HG02981 (cell line): Measurements from ENCODE around the gene CLEC14A.

Experiments used
- ATAC-seq: cut with Tn5 transposase; IDR thresholded peaks from one replicate; pipeline ENCODE4 v1.9.1; 2021; ENCODE audit warnings: mild to moderate bottlenecking, moderate library complexity; ENCODE audit not compliant: unreplicated experiment

The CLEC14A gene

DNA sequence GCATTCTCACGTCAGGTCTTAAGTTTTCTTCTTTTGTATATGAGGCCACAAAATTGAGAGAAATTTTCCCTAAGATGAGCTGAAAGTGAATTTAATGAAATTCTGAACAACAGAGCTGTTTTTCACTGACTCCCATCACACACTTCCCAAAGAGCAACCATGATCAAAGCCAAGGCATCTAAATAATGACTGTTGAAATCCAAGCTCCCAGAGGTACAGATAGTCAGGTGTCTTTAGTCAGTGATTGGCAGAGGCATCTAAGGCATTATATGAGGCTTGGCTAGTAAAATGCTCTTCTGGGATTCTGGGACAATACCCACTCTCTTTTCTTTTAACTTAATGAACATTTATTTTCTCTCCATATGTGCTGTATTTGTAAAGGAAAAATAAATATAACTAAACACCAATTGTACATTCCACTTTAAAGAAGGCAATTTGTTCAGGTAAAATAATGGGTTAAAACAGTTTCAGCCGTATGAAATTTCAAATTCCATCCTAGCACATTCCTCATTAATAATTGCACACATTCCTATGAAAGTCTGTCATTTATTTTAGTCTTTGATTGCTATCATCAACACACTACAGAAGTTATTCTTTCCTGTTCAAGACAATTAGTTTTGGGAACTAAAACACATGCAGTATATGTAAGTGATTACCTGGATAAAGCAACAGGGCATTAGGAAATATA is 49.1 kb downstream of the CLEC14A start:
- no peak for ATAC-seq

GRCh38 chr14:38205949-38206665 is 49.8 kb downstream of the CLEC14A start:
- ATAC-seq = no peak

DNA sequence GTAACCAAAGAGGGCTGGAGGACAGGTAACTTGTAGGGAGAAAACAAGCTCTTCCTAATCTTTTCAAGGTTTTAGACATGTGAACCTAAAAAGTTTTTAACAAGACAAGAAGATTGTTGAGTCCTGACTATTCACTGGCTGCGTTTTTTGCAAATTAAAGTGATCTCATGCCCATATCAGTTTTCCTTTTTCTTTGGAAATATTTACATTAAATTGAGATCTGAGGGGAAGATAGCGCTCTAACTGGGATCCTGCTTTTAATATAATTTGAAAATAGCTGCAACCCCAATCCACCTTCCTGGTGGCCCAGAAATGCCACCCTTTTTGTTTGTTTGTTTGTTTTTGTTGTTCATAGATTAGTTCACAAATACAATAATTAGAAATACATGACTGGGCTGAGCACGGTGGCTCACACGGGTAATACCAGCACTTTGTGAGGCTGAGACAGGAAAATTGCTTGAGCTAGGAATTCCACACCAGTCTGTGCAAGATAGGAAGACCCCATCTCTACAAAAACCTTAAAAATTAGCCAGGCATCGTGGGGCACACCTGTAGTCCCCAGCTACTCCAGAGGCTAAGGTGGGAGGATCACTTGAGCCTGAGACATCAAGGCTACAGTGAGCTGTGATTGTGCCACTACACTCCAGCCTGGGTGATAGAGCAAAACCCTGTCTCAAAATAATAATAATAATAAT is 50.6 kb downstream of the CLEC14A start:
- no peak for ATAC-seq

DNA sequence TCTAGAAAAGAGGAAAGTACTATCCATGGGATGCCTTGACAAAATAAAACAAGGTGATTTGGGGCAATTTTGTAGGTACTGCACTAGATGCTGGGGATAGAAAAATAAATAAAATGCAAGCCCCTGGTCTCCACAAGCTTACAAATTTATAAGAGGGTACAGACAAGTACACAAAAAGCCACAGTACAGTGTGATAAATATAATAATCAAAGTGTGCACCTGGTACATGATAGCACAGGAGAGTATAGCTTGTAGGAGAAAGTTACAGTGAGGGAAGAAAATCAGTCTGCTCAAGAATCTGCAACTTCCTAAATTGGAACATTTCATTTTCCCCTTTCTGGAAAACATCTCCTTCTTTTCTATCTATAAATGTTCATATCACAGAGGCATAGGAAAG is 51.2 kb downstream of the CLEC14A start:
- no peak for ATAC-seq
